Vagina (tissue), 2 donors: Measurements from ENCODE around the gene EBNA1BP2.
A peak's percentile ranks its signal among the peaks of the same experiment; 100 is the strongest.

ENCODE experiments used
- POLR2A ChIP-seq, 2 donors: fragments of 450-650 bp; IDR thresholded peaks; one replicate each; pipeline ENCODE4 v1.6.1; 2017; ENCODE audit warnings: antibody characterized with exemption in 2 of 2, mild to moderate bottlenecking in 2 of 2, moderate library complexity in 2 of 2
- POLR2AphosphoS5 ChIP-seq, 2 donors: sonication (generic); formaldehyde crosslinking; IDR thresholded peaks; one replicate each; pipeline ENCODE4 v1.9.0; 2017; ENCODE audit warnings: antibody characterized with exemption in 2 of 2, mild to moderate bottlenecking in 2 of 2, low read depth in 1 of 2; ENCODE audit not compliant: insufficient read depth in 1 of 2
- TF ChIP-seq, protein P1 (sequence below), 3 experiments: fragments of 450-650 bp in 2 of 3; fragments of 200-600 bp in 1 of 3; sonication (generic) in 1 of 3; IDR thresholded peaks; one replicate each; pipeline ENCODE4 v1.5.1; 2017 to 2019; ENCODE audit warnings: antibody characterized with exemption in 3 of 3, mild to moderate bottlenecking in 2 of 3, moderate library complexity in 2 of 3

DNA sequence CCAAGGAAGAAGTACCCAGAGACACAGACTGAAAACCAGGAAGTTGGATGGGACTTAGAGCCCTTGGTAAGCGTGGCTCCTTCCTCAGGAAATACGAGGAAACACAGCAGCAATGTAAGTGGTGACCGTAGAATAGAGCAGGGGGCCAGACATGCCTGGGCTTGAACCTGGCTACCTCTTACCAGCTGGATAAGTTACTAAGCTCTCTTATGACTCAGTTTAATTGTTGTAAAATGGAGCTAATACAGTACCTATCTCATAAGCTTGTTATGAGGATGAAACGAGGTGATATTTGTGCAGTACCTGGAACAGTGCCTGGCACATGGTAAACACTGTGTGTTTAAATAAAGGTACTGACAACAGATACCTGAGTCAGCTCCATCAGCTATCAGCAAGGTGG lies 19.2 kb downstream of the EBNA1BP2 start:
- TF ChIP-seq, protein P1, sequence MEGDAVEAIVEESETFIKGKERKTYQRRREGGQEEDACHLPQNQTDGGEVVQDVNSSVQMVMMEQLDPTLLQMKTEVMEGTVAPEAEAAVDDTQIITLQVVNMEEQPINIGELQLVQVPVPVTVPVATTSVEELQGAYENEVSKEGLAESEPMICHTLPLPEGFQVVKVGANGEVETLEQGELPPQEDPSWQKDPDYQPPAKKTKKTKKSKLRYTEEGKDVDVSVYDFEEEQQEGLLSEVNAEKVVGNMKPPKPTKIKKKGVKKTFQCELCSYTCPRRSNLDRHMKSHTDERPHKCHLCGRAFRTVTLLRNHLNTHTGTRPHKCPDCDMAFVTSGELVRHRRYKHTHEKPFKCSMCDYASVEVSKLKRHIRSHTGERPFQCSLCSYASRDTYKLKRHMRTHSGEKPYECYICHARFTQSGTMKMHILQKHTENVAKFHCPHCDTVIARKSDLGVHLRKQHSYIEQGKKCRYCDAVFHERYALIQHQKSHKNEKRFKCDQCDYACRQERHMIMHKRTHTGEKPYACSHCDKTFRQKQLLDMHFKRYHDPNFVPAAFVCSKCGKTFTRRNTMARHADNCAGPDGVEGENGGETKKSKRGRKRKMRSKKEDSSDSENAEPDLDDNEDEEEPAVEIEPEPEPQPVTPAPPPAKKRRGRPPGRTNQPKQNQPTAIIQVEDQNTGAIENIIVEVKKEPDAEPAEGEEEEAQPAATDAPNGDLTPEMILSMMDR (IDR thresholded peaks at IDR 0.05): no peak
- TF ChIP-seq POLR2AphosphoS5 (IDR thresholded peaks at IDR 0.05; ENCODE audit: insufficient read depth in 1 of 2, low read depth in 1 of 2) (peak in 1 of 2 donors; percentile 60), POLR2A (IDR thresholded peaks at IDR 0.05) (no peak)
